ENCODE data around the gene CBX6.
A peak's percentile ranks its signal among the peaks of the same experiment; 100 is the strongest.
"Not testable (repeated sequence)": the region's sequence is repeated elsewhere in the genome, so short reads cannot be mapped to it uniquely, and the experiment has no call there.

Gene CBX6

DNA sequence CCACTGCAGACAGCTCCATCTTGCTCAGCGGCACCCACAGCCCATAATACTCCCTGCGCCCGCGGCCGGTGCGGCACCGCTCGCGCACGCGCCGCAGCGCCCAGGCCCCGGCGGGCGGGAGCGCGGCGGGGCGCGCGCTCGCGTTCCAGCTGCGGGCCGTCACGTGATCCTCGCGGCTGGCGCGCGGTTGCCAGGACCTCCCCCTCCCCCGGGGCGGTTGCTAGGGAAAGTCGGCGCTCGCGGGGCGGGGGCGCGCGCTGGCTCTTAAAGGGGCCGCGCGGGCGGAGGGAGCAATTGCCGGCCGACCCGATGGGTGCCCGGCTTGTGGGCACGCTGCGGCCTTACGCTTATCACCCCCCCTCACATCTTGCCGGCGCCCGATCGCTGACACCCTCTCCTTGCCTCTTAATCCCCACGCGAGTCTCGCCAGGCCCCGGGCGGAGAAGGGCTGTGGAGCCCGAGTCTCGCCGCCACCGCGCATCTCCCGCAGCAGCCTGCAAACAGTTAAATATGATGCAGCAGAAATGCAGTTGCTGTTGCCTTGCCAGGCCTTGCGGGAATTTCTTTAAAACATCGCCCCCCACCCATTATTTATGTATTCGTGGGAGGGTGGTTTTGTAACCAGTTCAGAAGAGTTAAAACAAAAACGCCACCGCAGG is at the start of gene CBX6:
Gene CBX6, minus strand, starts transcription at position 45 of the 659 bp plus-strand sequence. Its CDS starts 26 bp downstream, at position 19.
- DNase-seq (ENCODE audit: low read depth), result peak; percentile 77

DNA sequence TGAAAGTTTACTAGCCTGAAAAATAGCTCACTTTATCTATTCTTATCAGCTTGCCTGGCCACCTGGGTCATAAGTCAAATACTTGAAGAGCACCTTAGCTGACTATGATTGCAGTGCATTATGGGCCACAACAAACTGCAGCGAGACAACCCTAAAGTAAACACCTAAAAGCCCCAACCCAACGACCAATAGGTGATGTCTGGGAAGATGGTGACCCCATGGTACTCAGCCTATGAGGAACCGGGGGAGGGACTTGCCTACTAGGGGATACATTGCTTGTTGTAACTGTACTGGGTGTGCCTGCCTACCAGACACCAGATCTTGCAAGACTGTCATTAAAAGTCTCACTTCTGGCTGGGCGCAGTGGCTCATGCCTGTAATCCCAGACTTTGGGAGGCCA is 49.8 kb upstream of the CBX6 start:
- DNase-seq (ENCODE audit: low read depth), result no peak

DNA sequence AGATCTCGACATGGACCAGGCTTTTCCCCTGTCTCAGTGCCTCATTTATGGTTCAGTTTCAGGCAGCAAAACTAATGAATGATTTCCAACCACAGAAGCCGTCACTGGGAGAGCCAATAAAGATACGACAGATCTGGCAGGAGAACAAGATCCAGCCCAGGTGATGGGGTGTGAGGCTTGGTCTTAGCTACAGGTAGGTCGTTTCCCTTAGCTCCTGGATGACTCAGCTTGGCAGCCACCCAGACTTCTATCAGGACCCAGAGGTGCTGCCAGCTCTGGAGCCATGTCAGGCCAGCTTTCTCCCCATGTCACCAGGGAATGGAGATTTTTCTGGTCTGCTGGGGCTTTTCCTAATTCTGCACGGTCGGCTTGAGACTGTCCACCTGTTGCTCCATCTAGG is 49.1 kb upstream of the CBX6 start:
- no peak for DNase-seq (ENCODE audit: low read depth)

DNA sequence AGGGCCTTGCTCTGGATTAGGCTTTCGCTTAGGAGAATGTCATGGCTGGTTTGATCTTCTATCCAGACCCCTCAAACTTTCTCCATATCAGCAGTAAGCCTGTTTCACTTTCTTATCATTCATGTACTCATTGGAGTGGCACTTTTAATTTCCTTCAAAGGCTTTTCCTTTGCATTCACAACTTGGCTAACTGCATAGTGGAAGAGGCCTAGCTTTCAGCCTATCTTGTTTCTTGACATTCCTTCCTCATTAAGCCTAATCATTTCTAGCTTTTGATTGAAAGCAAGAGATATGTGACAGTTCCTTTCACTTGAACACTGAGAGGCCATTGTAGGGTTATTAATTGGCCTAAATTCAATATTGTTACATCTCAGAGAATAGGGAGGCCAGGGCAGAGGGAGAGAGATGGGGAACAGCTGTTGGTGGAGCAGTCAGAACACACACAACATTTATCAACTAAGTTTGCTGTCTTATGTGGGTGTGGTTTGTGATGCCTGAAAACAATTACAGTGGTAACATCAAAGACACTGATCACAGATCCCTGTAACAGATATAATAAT is 47.7 kb upstream of the CBX6 start:
- DNase-seq (ENCODE audit: low read depth), result no peak

DNA sequence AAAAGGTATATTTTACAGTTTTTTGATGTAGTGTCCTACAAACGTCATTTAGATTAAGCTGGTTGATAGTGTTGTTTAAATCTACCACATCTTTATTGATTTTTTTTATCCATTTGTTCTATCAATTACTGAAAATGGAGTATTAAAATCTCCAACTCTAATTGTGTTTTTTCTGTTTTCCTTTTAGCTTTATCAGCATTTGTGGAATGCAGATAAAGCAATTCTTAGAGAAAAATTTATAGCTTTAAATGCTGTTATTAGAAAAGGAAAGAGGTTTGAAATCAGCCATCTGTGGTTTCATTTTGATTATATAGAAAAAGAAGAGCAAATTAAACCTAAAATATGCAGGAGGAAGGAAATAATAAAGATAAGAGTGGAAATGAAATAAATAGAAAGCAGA is 39.4 kb upstream of the CBX6 start:
- DNase-seq (ENCODE audit: low read depth), result no peak

DNA sequence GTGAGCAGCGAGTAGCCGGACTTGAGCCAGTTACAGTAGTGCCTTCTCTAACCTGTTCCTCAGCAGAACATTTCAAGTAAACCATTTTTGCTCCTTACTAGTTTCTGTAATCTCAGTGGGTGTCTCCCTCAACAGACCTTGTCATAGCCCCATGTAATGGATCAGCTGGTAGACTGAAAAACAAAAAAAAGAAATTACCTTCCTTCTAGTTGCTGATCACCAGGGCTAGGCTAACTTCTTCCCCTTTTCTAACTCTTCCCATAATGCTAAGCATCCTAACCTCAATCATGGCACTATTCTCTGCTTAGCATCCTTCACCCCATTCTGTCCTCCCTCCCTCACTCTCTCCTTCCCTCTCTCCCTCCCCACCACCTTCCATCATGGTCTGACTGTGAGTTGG is 35.8 kb upstream of the CBX6 start:
- no peak for DNase-seq (ENCODE audit: low read depth)

DNA sequence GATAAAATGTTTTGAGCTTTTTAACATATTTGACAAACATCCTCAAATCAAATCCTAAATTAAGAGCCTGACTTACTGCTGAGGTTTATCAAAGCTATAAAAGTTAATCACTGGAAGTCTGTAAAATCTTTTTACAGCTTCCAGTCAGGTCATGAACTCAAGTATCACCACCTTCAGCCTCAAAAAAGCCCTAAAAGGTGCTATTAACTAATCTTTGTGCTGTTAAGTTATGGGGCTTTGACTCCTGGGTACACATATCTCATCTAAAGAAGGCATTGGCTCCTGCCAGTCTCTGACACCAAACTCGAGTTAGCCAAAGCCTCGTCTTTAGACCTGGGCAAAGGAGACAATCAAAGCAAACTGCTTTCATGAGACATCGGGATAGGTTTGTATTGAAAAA is 34.0 kb upstream of the CBX6 start:
- no peak for DNase-seq (ENCODE audit: low read depth)

DNA sequence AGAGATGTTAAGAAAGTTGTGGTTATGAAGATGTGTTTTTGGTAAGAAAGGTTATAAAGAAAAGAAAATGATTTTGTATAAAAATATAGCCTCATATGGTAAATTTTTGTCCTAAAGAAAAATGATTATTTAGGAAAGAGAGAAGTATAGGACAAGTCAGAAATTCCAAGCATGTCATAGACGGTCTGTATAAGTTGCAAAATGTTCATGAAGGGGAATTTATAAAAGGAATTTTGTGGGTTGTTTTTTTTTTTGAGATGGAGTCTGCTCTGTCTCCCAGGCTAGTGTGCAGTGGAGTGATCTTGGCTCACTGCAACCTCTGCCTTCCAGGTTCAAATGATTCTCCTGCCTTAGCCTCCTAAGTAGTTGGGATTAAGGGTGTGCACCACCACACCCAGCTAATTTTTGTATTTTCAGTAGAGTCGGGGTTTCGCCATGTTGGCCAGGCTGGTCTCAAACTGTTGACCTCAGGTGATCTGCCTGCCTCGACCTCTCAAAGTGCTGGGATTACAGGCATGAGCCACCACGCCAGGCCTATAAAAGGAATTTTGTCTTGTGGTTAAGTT is 32.1 kb upstream of the CBX6 start:
- DNase-seq (ENCODE audit: low read depth), result not testable (repeated sequence)

DNA sequence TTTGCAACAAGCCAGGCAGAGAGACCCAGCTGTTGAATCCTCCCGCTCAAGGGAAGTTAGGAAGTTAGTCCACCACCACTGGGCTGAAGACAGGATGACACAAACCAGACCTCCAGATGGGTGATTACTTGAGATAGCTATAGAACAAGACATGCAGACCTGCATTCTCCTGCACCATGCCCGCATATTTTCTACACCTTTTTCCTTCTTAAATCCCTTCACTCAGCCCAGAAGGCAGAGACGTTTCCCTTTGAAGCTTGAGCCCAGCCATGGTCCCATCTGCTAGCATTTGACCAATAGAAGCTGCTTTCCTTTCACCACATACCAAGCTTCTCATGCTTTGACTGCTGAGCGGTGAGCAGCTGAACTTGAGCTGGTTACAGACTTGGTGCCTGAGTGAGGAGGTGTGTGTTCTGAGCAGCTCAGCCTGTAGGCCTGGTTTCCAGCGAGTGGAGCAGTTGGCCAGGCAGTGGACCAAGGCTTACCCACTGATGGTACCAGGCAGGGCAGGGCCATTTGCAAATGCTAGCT is 29.2 kb upstream of the CBX6 start:
- DNase-seq (ENCODE audit: low read depth), result no peak

DNA sequence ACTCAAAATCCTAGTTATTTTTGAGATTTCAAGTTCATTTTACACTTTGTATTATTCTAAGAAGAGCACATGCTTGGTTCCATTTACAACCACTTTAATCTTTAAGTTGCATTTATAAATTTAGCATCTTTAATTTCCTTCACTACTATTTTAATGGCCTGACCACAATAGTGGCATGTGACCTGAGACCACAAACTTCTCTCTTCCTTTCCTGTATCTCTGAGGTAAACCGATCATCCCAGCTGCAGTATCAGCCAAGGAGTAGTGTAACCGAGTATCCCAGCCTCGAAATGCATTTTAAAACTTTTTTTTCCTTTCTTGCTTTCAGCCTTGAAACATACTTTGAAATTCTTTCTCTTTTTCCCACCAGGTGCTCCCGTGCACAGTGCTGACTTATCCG is 28.7 kb upstream of the CBX6 start:
- DNase-seq (ENCODE audit: low read depth), result no peak

DNA sequence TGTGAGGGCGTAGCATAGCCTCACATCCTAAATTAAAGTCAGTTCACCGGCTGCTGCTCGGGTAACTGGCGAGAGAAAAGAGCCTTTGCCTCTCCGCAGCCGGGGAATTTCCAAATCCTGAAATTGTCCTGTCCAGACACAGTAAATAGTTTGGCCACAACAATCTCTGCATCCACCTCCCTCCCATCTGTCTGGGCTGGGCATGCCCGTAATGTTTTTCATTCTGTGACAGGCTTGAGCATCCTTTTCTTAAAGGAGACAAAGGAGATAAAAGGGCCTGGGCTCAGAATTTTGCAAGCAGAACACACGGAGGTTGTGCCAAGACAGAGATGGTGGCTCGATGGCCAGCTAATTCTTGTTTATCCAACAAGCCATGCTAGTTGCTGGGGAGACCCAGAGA is 19.2 kb upstream of the CBX6 start:
- no peak for DNase-seq (ENCODE audit: low read depth)

DNA sequence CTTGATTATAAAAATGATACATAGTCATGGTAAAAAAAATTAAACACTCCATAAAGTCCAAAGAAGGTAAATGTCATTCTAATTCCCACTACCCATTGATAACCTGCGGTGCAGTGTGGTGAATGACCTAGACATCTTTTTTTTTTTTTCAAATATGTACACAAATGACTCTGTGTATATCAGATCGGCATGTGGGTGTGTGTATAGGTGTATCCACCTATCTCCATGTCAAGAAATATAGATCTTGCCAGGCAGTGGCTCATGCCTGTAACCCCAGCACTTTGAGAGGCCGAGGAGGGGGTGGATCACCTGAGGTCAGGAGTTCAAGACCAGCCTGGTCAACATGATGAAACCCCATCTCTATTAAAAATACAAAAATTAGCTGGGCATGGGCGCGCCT is 18.4 kb upstream of the CBX6 start:
- no peak for DNase-seq (ENCODE audit: low read depth)

DNA sequence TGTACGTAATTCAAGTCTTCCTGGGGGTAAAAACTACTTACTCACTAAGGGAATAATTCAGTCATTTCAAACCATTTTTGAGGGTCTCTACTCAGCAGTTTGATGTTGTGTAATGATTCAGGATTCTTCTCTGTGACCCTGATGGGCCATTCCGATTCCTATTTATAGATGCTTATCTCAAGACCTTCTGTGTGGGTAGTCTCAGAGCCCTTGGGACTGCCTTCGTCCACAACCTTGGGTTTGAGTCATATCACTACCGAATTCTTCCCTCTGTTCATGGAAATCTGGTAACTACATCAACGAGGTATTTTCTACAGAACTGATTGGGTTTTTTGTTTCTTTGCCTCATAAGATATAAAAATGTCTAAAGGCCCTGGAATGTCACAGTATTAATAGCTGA is 14.3 kb upstream of the CBX6 start:
- DNase-seq (ENCODE audit: low read depth), result no peak

DNA sequence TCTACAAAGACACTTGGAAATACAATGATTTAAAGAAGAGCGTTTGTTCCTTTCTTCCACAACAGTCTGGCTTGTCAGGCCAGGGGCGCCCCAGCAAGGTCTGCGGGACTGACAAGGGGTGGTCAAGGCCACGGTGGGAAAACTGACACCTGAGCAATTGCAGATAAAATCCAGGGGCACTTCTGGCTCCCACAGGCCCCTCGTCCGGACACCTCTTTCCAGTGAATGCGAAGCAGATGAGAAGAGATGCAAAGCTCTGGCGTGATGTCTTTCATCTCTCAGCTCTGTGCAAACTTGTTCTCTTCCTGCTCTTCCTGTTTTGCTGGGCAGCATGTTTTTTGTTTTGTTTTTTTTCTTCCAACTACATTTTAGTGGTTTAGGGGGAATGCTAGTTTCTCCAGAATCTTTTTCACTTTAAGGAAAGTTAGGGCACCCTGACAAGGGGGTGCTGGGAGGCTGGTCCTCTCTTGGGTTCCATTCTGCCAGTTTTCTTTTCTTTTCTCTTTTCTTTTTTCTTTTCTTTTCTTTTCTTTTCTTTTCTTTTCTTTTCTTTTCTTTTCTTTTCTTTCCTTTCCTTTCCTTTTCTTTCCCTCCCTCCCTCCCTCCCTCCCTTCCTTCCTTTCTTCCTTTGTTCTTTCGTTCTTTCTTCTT is 11.1 kb upstream of the CBX6 start:
- no peak for DNase-seq (ENCODE audit: low read depth)

DNA sequence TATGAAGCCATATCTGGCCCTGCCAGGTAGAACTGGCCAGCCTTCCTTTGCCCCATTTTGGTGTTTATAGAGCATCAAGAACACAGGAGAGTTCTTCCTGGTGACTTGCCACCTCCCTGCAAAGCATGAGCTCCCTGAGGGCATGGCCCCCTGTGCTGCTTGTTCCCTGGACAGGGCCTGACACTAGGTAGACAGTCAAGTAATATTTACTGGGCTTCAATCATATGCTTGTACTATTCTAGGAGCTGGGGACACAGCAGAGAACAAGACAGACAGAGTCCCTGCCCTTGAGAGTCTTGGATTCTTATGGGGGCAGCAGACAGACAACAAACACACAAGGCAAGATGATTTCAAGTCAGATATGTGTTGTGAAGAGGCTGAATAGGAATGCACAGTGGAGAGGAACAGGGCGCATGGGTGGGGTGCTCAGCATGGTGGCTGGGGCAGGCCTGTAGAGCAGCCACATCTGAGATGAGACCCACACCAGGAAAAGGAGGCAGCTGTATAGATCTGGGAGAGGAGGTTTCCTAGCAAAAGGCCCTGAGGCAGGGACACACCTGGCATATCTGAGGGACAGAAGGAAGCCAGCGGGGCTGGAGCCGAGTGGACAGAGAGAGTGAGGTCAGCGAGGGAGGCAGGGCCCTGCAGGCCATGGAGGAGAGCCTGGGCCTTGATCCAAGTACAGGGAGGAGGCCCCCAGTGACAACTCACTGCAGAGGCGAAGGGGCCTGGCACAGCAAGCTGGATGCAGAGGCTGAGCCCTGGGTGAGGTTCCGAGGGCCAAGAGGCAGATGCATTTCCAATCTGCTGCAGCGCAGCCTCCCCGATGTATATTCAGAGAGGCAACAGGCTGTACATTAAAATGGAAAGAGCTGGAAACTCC is 10.2 kb upstream of the CBX6 start:
- no peak for DNase-seq (ENCODE audit: low read depth)

DNA sequence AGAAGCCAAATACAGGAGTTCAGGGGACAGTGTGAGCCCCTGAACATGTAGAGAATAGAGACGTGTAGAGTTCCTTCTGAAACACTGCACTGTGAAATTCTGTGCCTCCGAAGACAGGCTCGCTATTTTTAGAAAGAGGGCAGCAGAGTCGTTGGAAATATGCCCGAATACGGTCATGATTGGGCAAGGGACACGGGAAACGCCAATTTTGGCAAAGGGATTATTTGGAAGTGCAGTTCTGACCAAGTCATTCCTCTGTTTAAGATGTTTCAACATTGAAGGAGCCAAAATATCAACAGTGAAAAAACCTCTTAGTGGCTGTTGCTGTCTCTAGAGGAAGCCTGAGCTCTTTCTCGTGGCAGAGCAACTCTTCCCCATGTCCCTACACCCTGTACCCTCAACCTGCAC is 9.5 kb upstream of the CBX6 start:
- peak; percentile 88 for DNase-seq (ENCODE audit: low read depth)

DNA sequence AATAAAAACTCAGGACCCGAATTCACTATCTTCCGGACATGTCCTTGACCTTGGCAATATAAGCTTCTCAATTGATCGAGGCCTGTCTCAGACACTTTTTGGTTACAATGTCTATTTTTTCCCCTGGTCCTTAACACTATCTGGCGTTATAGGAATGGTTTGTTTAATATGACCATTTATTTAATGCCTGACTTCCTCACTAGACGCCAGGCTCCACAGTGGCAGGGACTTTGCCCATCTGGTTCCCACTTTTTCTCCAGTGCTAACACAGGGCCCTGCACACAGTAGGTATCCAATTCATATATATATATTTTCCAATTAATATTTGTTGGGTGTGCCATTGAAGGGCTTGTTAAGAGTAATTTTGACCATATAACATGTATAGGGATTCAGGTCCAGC is 7.9 kb upstream of the CBX6 start:
- DNase-seq (ENCODE audit: low read depth), result no peak

DNA sequence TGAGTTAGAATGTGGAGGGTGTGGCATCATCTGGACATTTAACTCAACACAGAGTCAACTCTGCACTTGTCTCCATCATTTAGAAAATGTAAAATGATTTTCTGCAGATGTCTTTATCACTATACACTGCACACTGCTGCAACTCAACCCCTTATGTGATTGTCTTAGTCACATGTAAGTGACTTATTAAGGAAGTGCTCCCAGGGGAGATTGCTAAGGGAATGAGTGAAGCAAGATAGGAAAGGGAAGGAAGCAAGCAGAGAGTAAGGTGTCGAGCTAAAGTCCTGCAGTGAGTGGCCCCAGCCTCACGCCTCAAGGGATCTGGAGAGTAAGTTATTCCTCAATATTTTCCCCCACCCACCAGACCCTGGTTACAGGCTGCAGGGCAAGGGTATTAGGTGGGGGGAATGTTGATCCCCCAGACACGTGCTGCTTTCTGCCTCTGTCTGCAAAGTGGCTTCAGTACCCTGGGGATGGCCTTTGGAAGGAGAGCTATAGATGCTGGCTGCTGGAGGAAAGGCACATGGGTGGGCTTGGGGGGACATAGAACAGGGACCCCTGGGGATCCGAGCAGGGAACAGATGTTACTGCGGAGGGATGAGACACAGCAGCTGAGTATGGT is 7.2 kb upstream of the CBX6 start:
- DNase-seq (ENCODE audit: low read depth), result no peak

DNA sequence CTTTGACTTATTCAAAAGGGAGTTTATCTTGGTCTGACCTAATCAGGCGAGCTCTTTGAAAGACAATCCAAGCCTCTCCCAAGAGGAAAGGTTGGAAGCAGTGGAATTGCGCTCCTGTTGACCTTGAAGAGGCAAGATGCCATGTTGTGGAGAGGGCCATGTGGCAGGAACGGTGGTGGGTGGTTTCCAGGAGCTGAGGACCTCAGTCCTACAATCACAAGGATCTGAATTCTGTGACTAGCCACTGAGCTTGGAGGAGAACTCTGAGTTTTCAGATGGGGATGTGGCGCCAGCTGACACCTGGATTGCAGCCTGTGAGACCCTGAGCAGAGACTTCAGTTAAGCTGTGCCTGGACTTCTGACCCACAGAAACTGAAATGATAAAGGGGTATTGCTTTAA is 6.0 kb upstream of the CBX6 start:
- no peak for DNase-seq (ENCODE audit: low read depth)

DNA sequence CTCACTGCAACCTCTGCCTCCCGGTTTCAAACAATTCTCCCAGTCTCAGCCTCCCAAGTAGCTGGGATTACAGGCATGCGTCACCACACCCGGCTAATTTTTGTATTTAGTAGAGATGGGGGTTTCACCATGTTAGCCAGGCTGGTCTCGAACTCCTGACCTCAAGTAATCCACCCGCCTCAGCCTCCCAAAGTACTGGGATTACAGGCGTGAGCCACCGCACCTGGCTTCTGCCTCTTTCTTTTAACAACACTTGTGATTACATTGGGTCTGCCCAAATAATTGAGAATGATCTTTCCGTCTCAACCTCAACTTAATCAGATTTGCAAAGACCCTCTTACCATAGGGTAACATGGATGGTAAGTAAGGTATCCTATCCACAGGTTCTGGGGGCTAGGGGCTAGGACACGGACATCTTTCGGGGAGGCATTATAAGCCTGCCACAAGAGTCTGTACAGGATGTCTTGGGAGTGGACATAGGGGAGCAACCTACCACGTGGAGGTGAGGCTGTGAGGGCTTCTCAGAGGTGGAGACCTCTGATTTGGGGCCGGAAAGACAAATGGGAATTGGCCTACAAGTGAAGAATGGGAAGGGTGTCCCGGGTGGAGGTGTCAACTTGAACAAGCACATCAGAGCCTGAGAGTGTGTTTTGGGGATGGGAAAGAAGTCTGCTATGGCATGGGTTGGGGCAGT is 2.7 kb upstream of the CBX6 start:
- DNase-seq (ENCODE audit: low read depth), result no peak
